ENCODE results near the gene PDLIM1. TPM values are rescaled to one million over a fixed set of nuclear protein-coding genes. Genes with fewer than 3 reads are reported as not detected.

PDLIM1 gene
- total and polyA plus RNA-seq, 3 donors from 2014 or later = 14.9 to 64.3 (median 23.5) TPM

DNA sequence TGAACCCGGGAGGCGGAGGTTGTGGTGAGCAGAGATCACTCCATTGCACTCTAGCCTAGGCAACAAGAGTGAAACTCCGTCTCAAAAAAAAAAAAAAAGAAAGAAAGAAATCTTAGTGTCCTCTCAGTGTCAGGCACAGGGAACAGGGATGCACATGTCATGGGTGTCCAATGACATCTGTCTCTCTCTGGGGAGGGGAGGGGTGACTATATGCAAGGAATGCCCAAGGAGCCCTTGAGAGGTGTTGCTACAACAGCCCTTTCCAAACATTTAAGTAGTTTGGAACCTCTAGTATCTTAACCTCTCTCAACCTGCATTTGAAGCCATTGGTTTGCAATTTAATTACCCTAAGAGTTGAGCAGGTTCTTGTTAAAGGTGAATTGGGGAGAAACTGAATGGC, 28.9 kb downstream of the PDLIM1 start:
- Histone ChIP-seq H3K36me3 (ENCODE audit: low read depth, missing control alignments) (no peaks in the 10 kb centered on the region), H3K27ac (no peak overlapping the region), H3K4me3 (no peak overlapping the region), H3K4me1 (no peaks in the 10 kb centered on the region), H3K9me3 (no peaks in the 10 kb centered on the region), H3K27me3 (no peaks in the 10 kb centered on the region)
- WGBS, 2 donors = 93 to 100% methylated on average over 3 of the region's 3 CpGs
- no peak for TF ChIP-seq POLR2A (IDR thresholded peaks at IDR 0.05)
- TF ChIP-seq, protein P1, sequence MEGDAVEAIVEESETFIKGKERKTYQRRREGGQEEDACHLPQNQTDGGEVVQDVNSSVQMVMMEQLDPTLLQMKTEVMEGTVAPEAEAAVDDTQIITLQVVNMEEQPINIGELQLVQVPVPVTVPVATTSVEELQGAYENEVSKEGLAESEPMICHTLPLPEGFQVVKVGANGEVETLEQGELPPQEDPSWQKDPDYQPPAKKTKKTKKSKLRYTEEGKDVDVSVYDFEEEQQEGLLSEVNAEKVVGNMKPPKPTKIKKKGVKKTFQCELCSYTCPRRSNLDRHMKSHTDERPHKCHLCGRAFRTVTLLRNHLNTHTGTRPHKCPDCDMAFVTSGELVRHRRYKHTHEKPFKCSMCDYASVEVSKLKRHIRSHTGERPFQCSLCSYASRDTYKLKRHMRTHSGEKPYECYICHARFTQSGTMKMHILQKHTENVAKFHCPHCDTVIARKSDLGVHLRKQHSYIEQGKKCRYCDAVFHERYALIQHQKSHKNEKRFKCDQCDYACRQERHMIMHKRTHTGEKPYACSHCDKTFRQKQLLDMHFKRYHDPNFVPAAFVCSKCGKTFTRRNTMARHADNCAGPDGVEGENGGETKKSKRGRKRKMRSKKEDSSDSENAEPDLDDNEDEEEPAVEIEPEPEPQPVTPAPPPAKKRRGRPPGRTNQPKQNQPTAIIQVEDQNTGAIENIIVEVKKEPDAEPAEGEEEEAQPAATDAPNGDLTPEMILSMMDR (IDR thresholded peaks at IDR 0.05) = no peak
- no peak for DNase-seq
- intact Hi-C loops (cut with DNase I; ENCODE audit: low total_unique reads) = no loop called here

DNA sequence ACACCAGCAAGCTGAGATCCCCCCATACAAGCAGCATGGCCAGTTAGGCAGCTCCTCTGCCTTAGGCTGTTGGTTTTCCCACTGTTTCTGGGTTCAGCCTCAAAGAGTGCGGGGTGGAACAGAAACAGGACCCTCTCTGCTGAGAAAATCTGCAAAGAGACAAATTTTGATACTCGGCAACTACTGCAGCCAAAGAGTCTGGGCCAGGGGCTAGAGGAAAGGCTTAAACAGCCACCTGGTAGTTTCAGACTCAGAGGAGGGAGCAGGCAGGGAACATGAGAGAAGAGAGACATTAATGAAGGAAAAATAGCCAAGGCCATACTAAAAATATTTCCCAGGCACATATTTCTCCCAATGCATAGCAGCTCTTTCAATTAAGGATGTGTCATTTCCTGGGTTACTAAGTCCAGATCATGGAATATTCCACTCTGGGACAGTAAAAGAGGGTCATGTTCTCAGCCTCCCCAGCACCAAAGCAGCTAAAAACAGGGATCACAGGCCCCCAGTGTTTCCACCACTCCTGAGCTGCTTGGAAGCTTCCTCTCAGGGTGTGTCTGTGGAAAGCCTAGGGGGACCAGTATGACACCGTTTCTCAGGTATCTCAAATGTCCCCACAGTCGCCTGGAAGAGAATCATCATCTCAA, 29.8 kb downstream of the PDLIM1 start:
- no peak for TF ChIP-seq POLR2A (IDR thresholded peaks at IDR 0.05)
- TF ChIP-seq, protein P1 (IDR thresholded peaks at IDR 0.05) = no peak
- 72 to 82% methylated on average over 4 of the region's 4 CpGs for WGBS, 2 donors
- H3K27ac ChIP-seq = no peak overlapping the region

DNA sequence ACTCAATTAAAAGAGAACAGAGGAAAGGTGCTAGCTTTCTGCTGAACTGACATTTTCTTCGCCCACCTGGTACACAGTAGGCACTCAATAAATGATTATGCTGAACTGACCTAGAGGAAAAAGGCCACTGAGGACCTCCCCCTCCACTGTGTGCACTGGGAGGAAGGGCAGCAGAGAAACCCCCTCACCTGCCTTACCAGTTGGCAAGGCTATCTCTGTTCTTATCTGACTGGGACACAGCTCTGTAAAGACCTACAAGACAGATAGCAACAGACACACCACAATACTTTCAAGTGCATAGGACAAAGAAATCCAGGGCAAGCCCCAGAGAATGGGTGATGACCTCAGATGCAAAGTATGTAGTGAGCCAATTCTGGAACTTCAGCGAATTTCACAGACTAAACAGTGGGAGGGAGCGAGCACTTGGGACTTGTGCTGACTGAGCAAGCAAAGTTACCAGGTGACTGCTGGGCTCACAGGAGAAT, 30.4 kb downstream of the PDLIM1 start:
- intact Hi-C loops (cut with DNase I; ENCODE audit: low total_unique reads) = no loop called here
- Histone ChIP-seq H3K4me3 (no peak overlapping the region), H3K27ac (no peak overlapping the region), H3K27me3 (no peaks in the 10 kb centered on the region), H3K36me3 (ENCODE audit: low read depth, missing control alignments) (no peaks in the 10 kb centered on the region), H3K9me3 (no peaks in the 10 kb centered on the region), H3K4me1 (no peaks in the 10 kb centered on the region)
- WGBS, 2 donors = 63 to 67% methylated on average over 3 of the region's 3 CpGs
- no peak for TF ChIP-seq POLR2A (IDR thresholded peaks at IDR 0.05)
- TF ChIP-seq, protein P1 (IDR thresholded peaks at IDR 0.05) = no peak
- DNase-seq = no peak

More for the DNA sequence above, 29.8 kb downstream of the PDLIM1 start:
- Histone ChIP-seq H3K9me3 (no peaks in the 10 kb centered on the region), H3K4me1 (no peaks in the 10 kb centered on the region), H3K4me3 (no peak overlapping the region), H3K36me3 (ENCODE audit: low read depth, missing control alignments) (no peaks in the 10 kb centered on the region), H3K27me3 (no peaks in the 10 kb centered on the region)
- DNase-seq = no peak
- intact Hi-C loops (cut with DNase I; ENCODE audit: low total_unique reads) = no loop called here

DNA sequence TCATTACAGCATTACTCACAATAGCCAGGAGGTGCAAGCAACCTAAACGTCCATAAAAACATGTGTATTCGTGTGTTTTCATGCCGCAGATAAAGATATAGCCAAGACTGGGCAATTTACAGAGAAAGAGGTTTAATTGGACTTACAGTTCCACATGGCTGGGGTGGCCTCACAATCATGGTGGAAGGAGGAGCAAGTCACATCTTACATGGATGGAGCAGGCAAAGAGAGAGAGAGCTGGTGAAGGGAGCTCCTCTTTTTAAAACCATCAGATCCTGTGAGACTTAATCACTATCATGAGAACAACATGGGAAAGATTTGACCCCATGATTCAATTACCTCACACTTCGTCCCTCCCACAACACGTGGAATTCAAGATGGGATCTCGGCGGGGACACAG, 33.0 kb downstream of the PDLIM1 start:
- no peaks in the 10 kb centered on the region for H3K36me3 ChIP-seq (ENCODE audit: low read depth, missing control alignments)
- DNase-seq = no peak

More for the DNA sequence above, 33.0 kb downstream of the PDLIM1 start:
- TF ChIP-seq POLR2A (IDR thresholded peaks at IDR 0.05) = no peak
- TF ChIP-seq, protein P1 (IDR thresholded peaks at IDR 0.05) = no peak
- H3K4me3 ChIP-seq = no peak overlapping the region
- no peaks in the 10 kb centered on the region for H3K4me1 ChIP-seq
- intact Hi-C loops (cut with DNase I; ENCODE audit: low total_unique reads) = no loop called here
- no peaks in the 10 kb centered on the region for H3K9me3 ChIP-seq
- WGBS, 2 donors = 94% methylated on average over 7 of the region's 7 CpGs
- no peak overlapping the region for H3K27ac ChIP-seq
- no peaks in the 10 kb centered on the region for H3K27me3 ChIP-seq
